Suprapubic skin (tissue), 4 donors: ENCODE measurements around the gene KCTD20.

Experiments used
- POLR2A ChIP-seq, 2 donors: fragments of 450-650 bp; IDR thresholded peaks; one replicate each; pipeline ENCODE4 v1.6.1; 2017; ENCODE audit warnings: antibody characterized with exemption in 2 of 2, mild to moderate bottlenecking in 2 of 2, moderate library complexity in 2 of 2
- POLR2AphosphoS5 ChIP-seq, 3 donors: sonication (generic); formaldehyde crosslinking; IDR thresholded peaks; one replicate each; pipeline ENCODE4 v1.6.1; 2017; ENCODE audit warnings: antibody characterized with exemption in 3 of 3
- TF ChIP-seq, protein P1 (sequence below), 2 donors: fragments of 200-600 bp in 1 of 2; fragments of 450-650 bp in 1 of 2; sonication (generic) in 1 of 2; IDR thresholded peaks; one replicate each; pipeline ENCODE4 v1.5.1; 2016 to 2019; ENCODE audit warnings: antibody characterized with exemption in 2 of 2, mild to moderate bottlenecking in 1 of 2, moderate library complexity in 1 of 2

DNA sequence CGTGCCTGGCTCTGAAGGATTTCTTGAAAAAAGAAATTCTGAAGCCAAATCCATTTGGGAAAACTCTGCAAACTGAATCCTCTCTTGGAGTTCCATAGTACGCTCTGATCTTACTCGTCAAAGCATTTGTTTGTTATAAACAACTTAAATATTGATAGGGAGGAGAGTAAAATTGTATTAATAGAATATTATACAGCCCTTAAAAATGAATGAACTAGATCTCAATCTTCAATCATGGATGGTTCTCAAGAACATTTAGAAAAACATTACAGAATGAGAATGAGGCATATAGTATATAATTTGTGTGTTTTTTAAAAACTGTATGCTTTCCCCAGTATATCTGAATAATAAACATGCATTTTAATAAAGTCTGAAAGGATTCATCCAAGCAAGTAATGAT, 24.8 kb downstream of the KCTD20 start:
- TF ChIP-seq, protein P1, sequence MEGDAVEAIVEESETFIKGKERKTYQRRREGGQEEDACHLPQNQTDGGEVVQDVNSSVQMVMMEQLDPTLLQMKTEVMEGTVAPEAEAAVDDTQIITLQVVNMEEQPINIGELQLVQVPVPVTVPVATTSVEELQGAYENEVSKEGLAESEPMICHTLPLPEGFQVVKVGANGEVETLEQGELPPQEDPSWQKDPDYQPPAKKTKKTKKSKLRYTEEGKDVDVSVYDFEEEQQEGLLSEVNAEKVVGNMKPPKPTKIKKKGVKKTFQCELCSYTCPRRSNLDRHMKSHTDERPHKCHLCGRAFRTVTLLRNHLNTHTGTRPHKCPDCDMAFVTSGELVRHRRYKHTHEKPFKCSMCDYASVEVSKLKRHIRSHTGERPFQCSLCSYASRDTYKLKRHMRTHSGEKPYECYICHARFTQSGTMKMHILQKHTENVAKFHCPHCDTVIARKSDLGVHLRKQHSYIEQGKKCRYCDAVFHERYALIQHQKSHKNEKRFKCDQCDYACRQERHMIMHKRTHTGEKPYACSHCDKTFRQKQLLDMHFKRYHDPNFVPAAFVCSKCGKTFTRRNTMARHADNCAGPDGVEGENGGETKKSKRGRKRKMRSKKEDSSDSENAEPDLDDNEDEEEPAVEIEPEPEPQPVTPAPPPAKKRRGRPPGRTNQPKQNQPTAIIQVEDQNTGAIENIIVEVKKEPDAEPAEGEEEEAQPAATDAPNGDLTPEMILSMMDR (IDR thresholded peaks at IDR 0.05), result no peak
- TF ChIP-seq POLR2A (IDR thresholded peaks at IDR 0.05) (no peak), POLR2AphosphoS5 (IDR thresholded peaks at IDR 0.05) (no peak)
